GM12878 (cell line): ENCODE results near the gene TMEM266. TPM values are rescaled to one million over a fixed set of nuclear protein-coding genes. Genes with fewer than 3 reads are reported as not detected.

Source experiments
- ATAC-seq: fragments of 200-7000 bp; cut with Tn5 transposase; 3 replicates; pipeline ENCODE4 v1.9.1; 2020; ENCODE audit warnings: mild to moderate bottlenecking, moderate library complexity
- BruUV-seq: library from RNA; stranded (reverse); fragments of 400-500 nt; replicated peaks from 2 replicates; lab custom pipeline; 2021; lab: Mats Ljungman, UMichigan
- CTCF ChIA-PET: fragments of 300-600 bp; sonication (Branson Sonifier 250); formaldehyde crosslinking; extraction: SDS; loops from one replicate; lab custom pipeline; 2021; ENCODE audit warnings: inconsistent platforms; lab: Yijun Ruan, JAX
- POLR2A ChIA-PET: fragments of 350-600 bp; formaldehyde crosslinking; extraction: SDS; loops from one replicate; lab custom pipeline; 2021; ENCODE audit warnings: inconsistent platforms; lab: Charles Lee
- RAD21 ChIA-PET: fragments of 300-600 bp; sonication (Branson Sonifier 250); formaldehyde crosslinking; loops from one replicate; lab custom pipeline; 2023; ENCODE audit warnings: antibody characterized with exemption; ENCODE audit not compliant: unreplicated experiment; lab: Charles Lee
- SMC1A ChIA-PET: fragments of 300-600 bp; sonication (Branson Sonifier 250); formaldehyde crosslinking; loops from one replicate; lab custom pipeline; 2023; ENCODE audit not compliant: unreplicated experiment, uncharacterized antibody; lab: Charles Lee
- DNase-seq: peaks from one replicate; pipeline ENCODE4 v3.0.0-alpha.2; 2011; ENCODE audit warnings: low read depth, low spot score
- FAIRE-seq: peaks from 3 replicates; lab custom pipeline; 2011; peaks lifted over from hg19 to GRCh38; lab: Jason Lieb, UNC
- H2AFZ ChIP-seq: 2 replicates; pipeline ENCODE4 v1.6.0; 2011; ENCODE audit warnings: low read depth, low read length, control low read depth; ENCODE audit not compliant: control insufficient read depth
- H3K27ac ChIP-seq: 2 replicates; pipeline ENCODE4 v1.5.1; 2011; ENCODE audit warnings: control low read depth; ENCODE audit not compliant: control insufficient read depth, insufficient read depth
- H3K27me3 ChIP-seq, 2 experiments: replicated peaks in 1 of 2; 2 replicates each; pipeline versions ENCODE4 v1.6.0 to v1.6.1; 2011; ENCODE audit warnings: low read length in 1 of 2; ENCODE audit not compliant: control insufficient read depth in 2 of 2, insufficient read depth in 2 of 2
- H3K36me3 ChIP-seq, 2 experiments: 2 replicates each; pipeline ENCODE4 v1.5.1; 2011; ENCODE audit warnings: low read length in 1 of 2; ENCODE audit not compliant: control insufficient read depth in 2 of 2, insufficient read depth in 2 of 2
- H3K4me1 ChIP-seq: 2 replicates; pipeline ENCODE4 v1.6.1; 2011; ENCODE audit warnings: mild to moderate bottlenecking, low read length, moderate library complexity, mixed read lengths; ENCODE audit not compliant: control insufficient read depth, insufficient read depth
- H3K4me2 ChIP-seq: 2 replicates; pipeline ENCODE4 v1.6.0; 2011; ENCODE audit warnings: control low read depth; ENCODE audit not compliant: control insufficient read depth, insufficient read depth
- H3K4me3 ChIP-seq: fragments of 200-600 bp; sonication (generic); 2 replicates; pipeline ENCODE4 v1.5.1; 2016
- H3K79me2 ChIP-seq: 2 replicates; pipeline ENCODE4 v1.6.0; 2011; ENCODE audit warnings: low read length; ENCODE audit not compliant: control insufficient read depth, insufficient read depth
- H3K9ac ChIP-seq: 2 replicates; pipeline ENCODE4 v1.8.0; 2011; ENCODE audit warnings: low read length, control low read depth, mixed read lengths; ENCODE audit not compliant: control insufficient read depth, insufficient read depth
- H3K9me3 ChIP-seq: replicated peaks from 3 replicates; pipeline ENCODE4 v1.5.1; 2011; ENCODE audit warnings: mild to moderate bottlenecking, low read length; ENCODE audit not compliant: control insufficient read depth, insufficient read depth
- H4K20me1 ChIP-seq: 2 replicates; pipeline ENCODE4 v1.6.0; 2011; ENCODE audit not compliant: control insufficient read depth, insufficient read depth
- BCLAF1 ChIP-seq: fragments of 450-650 bp; IDR thresholded peaks from 2 replicates; pipeline ENCODE4 v1.6.1; 2017; ENCODE audit warnings: antibody characterized with exemption, mild to moderate bottlenecking, moderate library complexity
- BHLHE40 ChIP-seq, 2 experiments: fragments of 450-650 bp in 1 of 2; IDR thresholded peaks; 2 replicates each; pipeline ENCODE4 v1.6.1; 2011 to 2017; ENCODE audit warnings: low read depth in 2 of 2, borderline replicate concordance in 1 of 2, improper control_type of control experiment in 1 of 2, low read length in 1 of 2, mild to moderate bottlenecking in 1 of 2
- CHD1 ChIP-seq: IDR thresholded peaks from 2 replicates; pipeline ENCODE4 v1.6.1; 2012; ENCODE audit warnings: low read depth, low read length, improper control_type of control experiment
- GATAD2B ChIP-seq: fragments of 450-650 bp; conservative IDR thresholded peaks from 2 replicates; pipeline ENCODE4 v1.6.1; 2017; ENCODE audit warnings: low read depth, mild to moderate bottlenecking, moderate library complexity
- HDAC2 ChIP-seq: fragments of 200-600 bp; sonication (generic); IDR thresholded peaks from 2 replicates; pipeline ENCODE4 v1.6.1; 2017
- HSF1 ChIP-seq: fragments of 150-350 bp; IDR thresholded peaks from 2 replicates; pipeline ENCODE4 v1.6.1; 2014; ENCODE audit warnings: mild to moderate bottlenecking, low read depth, low read length
- NR2C2 ChIP-seq: IDR thresholded peaks from 2 replicates; pipeline ENCODE4 v1.6.1; 2011; ENCODE audit warnings: borderline replicate concordance, low read depth; ENCODE audit not compliant: control insufficient read depth, insufficient read length
- NRF1 ChIP-seq: conservative IDR thresholded peaks from 2 replicates; pipeline ENCODE4 v1.6.1; 2011; ENCODE audit warnings: mild to moderate bottlenecking, low read depth, low read length, improper control_type of control experiment
- POLR2AphosphoS5 ChIP-seq: IDR thresholded peaks from 2 replicates; pipeline ENCODE4 v1.6.1; 2011; ENCODE audit warnings: mild to moderate bottlenecking, low read length, inconsistent platforms
- RELB ChIP-seq: fragments of 450-650 bp; IDR thresholded peaks from 2 replicates; pipeline ENCODE4 v1.6.1; 2017; ENCODE audit warnings: low read depth, mild to moderate bottlenecking, moderate library complexity
- STAT3 ChIP-seq: IDR thresholded peaks from 2 replicates; pipeline ENCODE4 v1.6.1; 2011; ENCODE audit warnings: low read depth, low read length, improper control_type of control experiment
- ZBTB33 ChIP-seq: fragments of 450-650 bp; IDR thresholded peaks from 2 replicates; pipeline ENCODE4 v1.6.1; 2017; ENCODE audit warnings: mild to moderate bottlenecking
- WGBS: methylation state at CpG from one replicate; pipeline ENCODE4 v1.1.6; 2016; ENCODE audit warnings: low lambda C conversion rate; ENCODE audit not compliant: insufficient replicate concordance, insufficient coverage; ENCODE audit errors: missing lambda C conversion rate; 5-methylcytosine and 5-hydroxymethylcytosine counted together
- in situ Hi-C: fragments of 300-500 bp; cut with MboI; formaldehyde crosslinking; loops from 9 replicates; pipeline ENCODE4 v1.14.3; 2018; ENCODE audit warnings: mixed read lengths
- intact Hi-C: fragments of 100-400 bp; cut with micrococcal nuclease; formaldehyde crosslinking; loops from one replicate; pipeline ENCODE4 v1.14.2; 2022; ENCODE audit not compliant: unreplicated experiment
- polyA plus RNA-seq, 11 experiments: library from polyadenylated mRNA; depleted of rRNA in 4 of 11; unstranded in 6 of 11; stranded (reverse) in 5 of 11; fragments of >200 nt; fragmentation: Nextera tagmentation in 4 of 11; fragmentation: Illumina TruSeq in 1 of 11; extraction: Ambion mirVana in 4 of 11; extraction: Trizol in 1 of 11; gene quantifications; 1 replicate in 1 of 11; 2 replicates in 10 of 11; pipeline versions ENCODE4 v1.2.1 to v1.2.3, GENCODE V29; 2011 to 2016; ENCODE audit warnings: inconsistent platforms in 2 of 11, missing spikeins in 2 of 11, low read depth in 1 of 11
- total RNA-seq, 4 experiments: library from RNA; depleted of rRNA in 3 of 4; stranded (reverse); fragments of >200 nt in 3 of 4; fragmentation: Illumina TruSeq in 1 of 4; extraction: Trizol in 1 of 4; gene quantifications; 2 replicates each; pipeline versions ENCODE4 v1.2.1 to v1.2.3, GENCODE V29; 2013 to 2021
- TF ChIP-seq, protein P1 (sequence below): IDR thresholded peaks from 2 replicates; pipeline ENCODE4 v1.6.1; 2012; ENCODE audit warnings: low read length, inconsistent platforms

TMEM266 gene
- total and polyA plus RNA-seq, 10 of the 15 experiments (the other 5 are each of a cell fraction or from before 2014, with no cell fraction given) = 0.11 to 0.70 (median 0.39) TPM

GRCh38 chr15:76161153-76162035 lies 101.6 kb downstream of the TMEM266 start:
- Histone ChIP-seq H3K79me2 (no peaks in the 10 kb centered on the region), H3K9me3 (no peaks in the 10 kb centered on the region), H3K27ac (no peak overlapping the region), H2AFZ (no peak overlapping the region), H3K9ac (no peak overlapping the region), H3K27me3 (no peaks in the 10 kb centered on the region; a peak in 3 of 4 replicates), H4K20me1 (no peaks in the 10 kb centered on the region), H3K4me1 (no peaks in the 10 kb centered on the region), H3K4me3 (no peak overlapping the region), H3K36me3 (no peaks in the 10 kb centered on the region), H3K4me2 (no peak overlapping the region)
- WGBS = 35% methylated on average over 20 of the region's 20 CpGs
- no peak for DNase-seq
- no peak for ATAC-seq
- intact Hi-C loops = no loop called here
- in situ Hi-C loops = no loop called here
- RAD21 ChIA-PET = no interaction called here
- SMC1A ChIA-PET = no interaction called here
- CTCF ChIA-PET = interaction anchor here (1.4 kb wide), 2 partner anchors 9 to 700 kb away, joined by 4 read pairs; no protein-coding TSS in a partner anchor
- no TSS peak for BruUV-seq
- FAIRE-seq = no peak
- POLR2A ChIA-PET = no interaction called here
- TF ChIP-seq POLR2AphosphoS5 (no peak), GATAD2B (no peak), BCLAF1 (no peak), HSF1 (no peak), CHD1 (no peak), HDAC2 (no peak), ZBTB33 (no peak), RELB (no peak), NRF1 (no peak), STAT3 (no peak), NR2C2 (no peak), BHLHE40 (IDR thresholded peaks at IDR 0.05; ENCODE audit: borderline replicate concordance in 1 of 2, low read depth in 2 of 2, low read length in 1 of 2) (no peak)
- TF ChIP-seq, protein P1, sequence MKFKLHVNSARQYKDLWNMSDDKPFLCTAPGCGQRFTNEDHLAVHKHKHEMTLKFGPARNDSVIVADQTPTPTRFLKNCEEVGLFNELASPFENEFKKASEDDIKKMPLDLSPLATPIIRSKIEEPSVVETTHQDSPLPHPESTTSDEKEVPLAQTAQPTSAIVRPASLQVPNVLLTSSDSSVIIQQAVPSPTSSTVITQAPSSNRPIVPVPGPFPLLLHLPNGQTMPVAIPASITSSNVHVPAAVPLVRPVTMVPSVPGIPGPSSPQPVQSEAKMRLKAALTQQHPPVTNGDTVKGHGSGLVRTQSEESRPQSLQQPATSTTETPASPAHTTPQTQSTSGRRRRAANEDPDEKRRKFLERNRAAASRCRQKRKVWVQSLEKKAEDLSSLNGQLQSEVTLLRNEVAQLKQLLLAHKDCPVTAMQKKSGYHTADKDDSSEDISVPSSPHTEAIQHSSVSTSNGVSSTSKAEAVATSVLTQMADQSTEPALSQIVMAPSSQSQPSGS = no peak
